Fibroblast of villous mesenchyme (primary cell): ENCODE data around the gene TBC1D5. TPM values are rescaled to one million over a fixed set of nuclear protein-coding genes. Genes with fewer than 3 reads are reported as not detected.

Experiments
- DNase-seq: peaks from one replicate; pipeline ENCODE4 v3.0.0-alpha.2; 2010; ENCODE audit warnings: low read depth
- H3K4me3 ChIP-seq: 2 replicates; pipeline ENCODE4 v1.5.1; 2011; ENCODE audit warnings: low read depth, mild to moderate bottlenecking, low read length
- CTCF ChIP-seq: IDR thresholded peaks from 2 replicates; pipeline ENCODE4 v1.5.1; 2012; ENCODE audit warnings: low read depth, mild to moderate bottlenecking, low read length; ENCODE audit not compliant: insufficient read depth
- total RNA-seq: library from RNA; depleted of rRNA; stranded (reverse); fragments of >200 nt; gene quantifications from 2 replicates; pipeline ENCODE4 v1.2.3, GENCODE V29; 2012

The TBC1D5 gene
- total RNA-seq, 1 donor: 107 TPM

- TF ChIP-seq CTCF: no peak
- no peak overlapping the region for H3K4me3 ChIP-seq
- DNase-seq: no peak
Measured at GRCh38 chr3:17261627-17262369, 480.6 kb downstream of the TBC1D5 start.

GRCh38 chr3:17260257-17260656, 482.2 kb downstream of the TBC1D5 start:
- no peak for DNase-seq
- TF ChIP-seq CTCF: no peak
- H3K4me3 ChIP-seq: no peak overlapping the region

- no peak for TF ChIP-seq CTCF
- H3K4me3 ChIP-seq: no peak overlapping the region
Measured at GRCh38 chr3:17259685-17260084, 482.7 kb downstream of the TBC1D5 start.

GRCh38 chr3:17258823-17259436, 483.5 kb downstream of the TBC1D5 start:
- peak; percentile 71 for TF ChIP-seq CTCF
- DNase-seq: peak; percentile 41
- no peak overlapping the region for H3K4me3 ChIP-seq

More at GRCh38 chr3:17259685-17260084, 482.7 kb downstream of the TBC1D5 start:
- no peak for DNase-seq

- no peak for TF ChIP-seq CTCF
- DNase-seq: no peak
- no peak overlapping the region for H3K4me3 ChIP-seq
Measured at GRCh38 chr3:17257269-17257668, 485.2 kb downstream of the TBC1D5 start.

GRCh38 chr3:17243621-17244020, 498.8 kb downstream of the TBC1D5 start:
- H3K4me3 ChIP-seq: no peak overlapping the region
- no peak for DNase-seq
- TF ChIP-seq CTCF: no peak
